ENCODE results near the gene MAP3K8. TPM values are rescaled to one million over a fixed set of nuclear protein-coding genes. Genes with fewer than 3 reads are reported as not detected.

Gene MAP3K8
- total and polyA plus RNA-seq, 4 donors, result 4.2 to 9.6 (median 8.6) TPM

DNA sequence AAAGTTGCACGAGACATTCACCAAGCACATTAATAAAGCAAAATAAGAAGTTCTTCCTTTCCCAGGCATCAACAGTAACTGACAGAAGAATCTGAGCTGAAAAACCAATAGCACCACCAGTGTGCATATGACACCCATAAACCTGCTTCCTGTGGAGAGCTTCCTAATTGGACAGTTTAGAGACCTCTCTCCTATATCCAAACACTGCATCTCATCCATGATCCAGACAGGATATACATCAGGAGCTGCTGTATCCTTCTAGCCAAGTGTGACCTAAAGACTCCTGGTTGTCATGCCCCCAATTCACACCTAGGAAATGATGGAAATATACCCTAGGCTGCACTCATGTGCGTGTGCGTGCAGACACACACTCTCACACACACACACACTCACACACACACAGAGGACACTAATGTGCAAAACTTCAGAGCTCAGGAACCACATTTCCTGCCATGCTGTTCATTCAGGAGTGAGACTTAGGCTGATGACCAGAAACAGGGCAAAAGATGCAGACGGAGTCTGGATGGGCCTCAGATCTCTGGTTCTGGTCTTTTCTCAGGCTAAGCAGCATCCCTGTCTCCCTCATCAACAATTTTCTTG is 58.0 kb downstream of the MAP3K8 start:
- H3K9me3 ChIP-seq (ENCODE audit: control insufficient read depth, insufficient read depth, low read length), result no peaks in the 10 kb centered on the region
- H3K27me3 ChIP-seq (ENCODE audit: control insufficient read depth, insufficient read depth, low read length), result no peaks in the 10 kb centered on the region
- H3K36me3 ChIP-seq (ENCODE audit: control insufficient read depth, insufficient read depth, low read length), result no peaks in the 10 kb centered on the region
- H3K4me3 ChIP-seq (ENCODE audit: low read depth, low read length), result no peak overlapping the region
- 94% methylated on average over 4 of the region's 4 CpGs for WGBS (ENCODE audit: insufficient coverage)
- peaks cover 7% of the 10 kb centered on the region for H3K4me1 ChIP-seq (ENCODE audit: control insufficient read depth, insufficient read depth, low read length)
- no peak overlapping the region for H3K27ac ChIP-seq (ENCODE audit: low read depth, low read length)
- DNase-seq (ENCODE audit: low read depth in 4 of 6, low spot score in 6 of 6), result no peak

DNA sequence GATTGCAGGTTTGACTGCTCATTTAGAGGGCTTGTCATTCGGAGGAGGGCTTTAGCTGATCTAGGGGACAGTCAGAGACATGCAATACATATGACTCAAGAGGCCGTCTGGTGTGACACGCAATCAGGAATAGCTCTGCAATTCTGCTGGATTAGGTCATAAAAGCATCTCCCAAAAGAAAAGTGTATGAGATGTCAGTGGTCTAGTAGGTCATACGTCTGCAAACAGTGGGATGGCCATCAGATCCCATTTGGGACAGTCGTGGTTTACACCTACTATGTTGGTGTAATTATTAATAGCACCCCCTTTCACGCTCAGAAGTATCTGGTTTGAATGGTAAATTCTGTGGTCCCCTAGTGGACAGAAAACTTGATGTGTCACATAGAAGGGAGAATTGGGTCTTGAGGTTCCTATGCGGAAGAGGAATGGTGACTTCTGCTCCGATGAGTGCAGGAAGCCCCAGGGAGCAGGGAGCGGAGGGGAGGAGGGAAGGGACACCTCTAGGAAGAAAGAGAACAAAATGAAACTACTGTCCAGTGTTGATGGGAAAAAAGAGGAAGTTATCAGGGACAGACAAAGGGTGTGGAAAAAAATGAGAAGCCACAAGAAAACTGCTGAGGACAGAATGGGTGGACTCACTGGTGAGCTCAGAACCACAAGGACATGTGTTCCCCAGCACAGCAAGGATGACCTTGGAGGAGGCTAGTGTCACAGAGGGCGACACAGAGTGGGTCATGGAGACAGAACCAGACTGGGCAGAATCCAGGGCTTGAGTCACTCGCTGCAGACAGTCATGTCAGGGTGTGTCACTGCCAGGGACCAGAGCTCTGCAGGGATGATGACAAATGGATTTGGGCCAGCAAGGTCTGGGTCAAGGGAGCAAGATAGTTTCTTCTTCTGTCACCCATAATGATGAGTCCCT is 59.9 kb downstream of the MAP3K8 start:
- Histone ChIP-seq H3K36me3 (ENCODE audit: control insufficient read depth, insufficient read depth, low read length) (no peaks in the 10 kb centered on the region), H3K27ac (ENCODE audit: low read depth, low read length) (no peak overlapping the region), H3K4me3 (ENCODE audit: low read depth, low read length) (no peak overlapping the region), H3K9me3 (ENCODE audit: control insufficient read depth, insufficient read depth, low read length) (no peaks in the 10 kb centered on the region), H3K4me1 (ENCODE audit: control insufficient read depth, insufficient read depth, low read length) (peaks cover 7% of the 10 kb centered on the region), H3K27me3 (ENCODE audit: control insufficient read depth, insufficient read depth, low read length) (no peaks in the 10 kb centered on the region)
- WGBS (ENCODE audit: insufficient coverage), result 95% methylated on average over 8 of the region's 11 CpGs
- DNase-seq (ENCODE audit: low read depth in 4 of 6, low spot score in 6 of 6), result peak in 1 of 6 donors; percentile 8

DNA sequence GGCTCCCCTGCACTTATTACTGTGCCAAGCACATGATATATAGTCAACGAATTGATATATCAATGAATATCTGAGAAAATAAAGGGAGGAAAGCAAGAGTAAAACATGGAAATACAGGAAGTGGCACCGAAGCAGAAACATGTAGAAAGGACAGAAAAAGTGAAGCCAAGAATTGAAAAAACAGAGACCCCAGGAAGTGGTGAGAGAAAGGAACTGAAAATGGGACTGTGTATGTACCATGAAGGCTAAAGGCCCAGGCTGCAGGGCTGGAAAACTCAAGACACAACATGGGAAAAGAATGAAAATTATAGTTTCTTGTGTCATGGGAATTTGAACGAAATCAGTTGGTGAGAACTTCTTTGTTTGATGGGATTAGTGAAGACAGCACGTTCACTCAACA is 60.6 kb downstream of the MAP3K8 start:
- Histone ChIP-seq H3K4me1 (ENCODE audit: control insufficient read depth, insufficient read depth, low read length) (peaks cover 4% of the 10 kb centered on the region), H3K36me3 (ENCODE audit: control insufficient read depth, insufficient read depth, low read length) (no peaks in the 10 kb centered on the region), H3K27ac (ENCODE audit: low read depth, low read length) (no peak overlapping the region), H3K9me3 (ENCODE audit: control insufficient read depth, insufficient read depth, low read length) (no peaks in the 10 kb centered on the region), H3K4me3 (ENCODE audit: low read depth, low read length) (no peak overlapping the region), H3K27me3 (ENCODE audit: control insufficient read depth, insufficient read depth, low read length) (no peaks in the 10 kb centered on the region)
- 89% methylated on average over 4 of the region's 4 CpGs for WGBS (ENCODE audit: insufficient coverage)
- DNase-seq (ENCODE audit: low read depth in 4 of 6, low spot score in 6 of 6), result no peak

DNA sequence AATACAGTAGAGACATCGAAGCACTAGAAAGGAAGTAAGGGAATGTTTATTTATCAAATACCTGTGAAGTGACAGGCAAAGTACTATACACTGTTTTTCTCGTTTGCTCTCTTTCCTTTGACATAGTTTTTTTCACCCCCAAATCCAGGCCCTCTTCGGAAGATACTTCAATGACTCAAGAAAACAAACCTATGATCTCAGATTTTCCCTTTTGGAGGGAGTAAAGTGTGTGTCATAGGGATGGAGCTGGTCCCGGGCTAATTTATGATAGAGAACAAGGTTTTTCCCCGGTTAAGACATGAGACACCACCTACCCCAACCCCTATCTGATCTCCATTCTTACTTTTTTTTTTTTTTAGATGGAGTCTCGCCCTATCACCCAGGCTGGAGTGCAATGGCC is 61.7 kb downstream of the MAP3K8 start:
- Histone ChIP-seq H3K27me3 (ENCODE audit: control insufficient read depth, insufficient read depth, low read length) (no peaks in the 10 kb centered on the region), H3K27ac (ENCODE audit: low read depth, low read length) (no peak overlapping the region), H3K4me3 (ENCODE audit: low read depth, low read length) (no peak overlapping the region), H3K4me1 (ENCODE audit: control insufficient read depth, insufficient read depth, low read length) (no peaks in the 10 kb centered on the region), H3K36me3 (ENCODE audit: control insufficient read depth, insufficient read depth, low read length) (no peaks in the 10 kb centered on the region), H3K9me3 (ENCODE audit: control insufficient read depth, insufficient read depth, low read length) (no peaks in the 10 kb centered on the region)
- WGBS (ENCODE audit: insufficient coverage), result no CpG with 5 or more reads among the region's 6 CpGs
- DNase-seq (ENCODE audit: low read depth in 4 of 6, low spot score in 6 of 6), result no peak

DNA sequence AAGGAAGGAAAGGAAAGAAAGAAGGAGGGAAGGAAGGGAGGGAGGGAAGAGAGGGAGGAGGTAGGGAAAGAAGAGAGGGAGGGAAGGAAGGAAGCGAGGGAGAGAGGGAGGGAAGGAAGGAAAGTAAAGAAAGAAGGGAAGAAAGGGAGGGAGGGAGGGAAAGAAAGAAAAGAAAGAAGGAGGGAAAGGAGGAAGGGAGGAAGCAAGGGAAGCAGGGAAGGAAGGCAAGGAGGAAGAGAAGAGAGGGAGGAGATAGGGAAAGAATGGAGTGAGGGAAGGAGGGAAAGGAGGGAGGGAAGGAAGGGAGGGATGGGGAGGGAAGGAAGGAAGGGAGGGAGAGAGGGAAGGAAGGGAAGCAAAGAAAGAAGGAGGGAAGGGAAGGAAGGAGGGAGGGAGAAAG is 65.8 kb downstream of the MAP3K8 start:
- no peak overlapping the region for H3K4me3 ChIP-seq (ENCODE audit: low read depth, low read length)
- 89% methylated on average over 1 of the region's 1 CpG for WGBS (ENCODE audit: insufficient coverage)
- H3K9me3 ChIP-seq (ENCODE audit: control insufficient read depth, insufficient read depth, low read length), result no peaks in the 10 kb centered on the region
- no peaks in the 10 kb centered on the region for H3K27me3 ChIP-seq (ENCODE audit: control insufficient read depth, insufficient read depth, low read length)
- no peaks in the 10 kb centered on the region for H3K4me1 ChIP-seq (ENCODE audit: control insufficient read depth, insufficient read depth, low read length)
- DNase-seq (ENCODE audit: low read depth in 4 of 6, low spot score in 6 of 6), result no peak
- H3K36me3 ChIP-seq (ENCODE audit: control insufficient read depth, insufficient read depth, low read length), result no peaks in the 10 kb centered on the region
- H3K27ac ChIP-seq (ENCODE audit: low read depth, low read length), result no peak overlapping the region

DNA sequence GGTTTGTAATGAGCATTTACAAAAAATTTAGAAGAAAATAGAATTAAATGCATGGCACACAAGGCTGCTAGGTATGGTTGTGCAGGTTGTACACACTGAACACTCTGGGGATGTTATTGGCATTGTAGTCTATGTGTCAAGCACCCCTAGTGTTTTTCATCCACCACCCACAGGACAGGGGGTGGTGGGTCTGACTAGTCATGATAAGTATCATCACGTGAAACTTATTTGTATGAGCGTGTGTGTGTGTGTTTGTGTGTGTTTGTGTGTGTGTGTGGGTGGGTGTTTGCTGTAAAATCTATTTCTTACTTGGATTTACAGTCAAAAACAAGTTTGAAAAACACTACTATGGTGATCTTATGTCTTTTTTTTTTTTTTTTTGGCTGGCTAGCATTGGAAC is 66.5 kb downstream of the MAP3K8 start:
- no peak for DNase-seq (ENCODE audit: low read depth in 4 of 6, low spot score in 6 of 6)
- Histone ChIP-seq H3K27me3 (ENCODE audit: control insufficient read depth, insufficient read depth, low read length) (no peaks in the 10 kb centered on the region), H3K4me3 (ENCODE audit: low read depth, low read length) (no peak overlapping the region), H3K4me1 (ENCODE audit: control insufficient read depth, insufficient read depth, low read length) (no peaks in the 10 kb centered on the region), H3K36me3 (ENCODE audit: control insufficient read depth, insufficient read depth, low read length) (no peaks in the 10 kb centered on the region), H3K27ac (ENCODE audit: low read depth, low read length) (no peak overlapping the region), H3K9me3 (ENCODE audit: control insufficient read depth, insufficient read depth, low read length) (no peaks in the 10 kb centered on the region)
- WGBS (ENCODE audit: insufficient coverage), result no CpG with 5 or more reads among the region's 2 CpGs

GRCh38 chr10:30500963-30501504 is 67.0 kb downstream of the MAP3K8 start:
- Histone ChIP-seq H3K36me3 (ENCODE audit: control insufficient read depth, insufficient read depth, low read length) (no peaks in the 10 kb centered on the region), H3K9me3 (ENCODE audit: control insufficient read depth, insufficient read depth, low read length) (no peaks in the 10 kb centered on the region), H3K27ac (ENCODE audit: low read depth, low read length) (no peak overlapping the region), H3K4me1 (ENCODE audit: control insufficient read depth, insufficient read depth, low read length) (no peaks in the 10 kb centered on the region), H3K4me3 (ENCODE audit: low read depth, low read length) (no peak overlapping the region), H3K27me3 (ENCODE audit: control insufficient read depth, insufficient read depth, low read length) (no peaks in the 10 kb centered on the region)
- DNase-seq (ENCODE audit: low read depth in 4 of 6, low spot score in 6 of 6), result no peak
- 85% methylated on average over 2 of the region's 3 CpGs for WGBS (ENCODE audit: insufficient coverage)

- H3K9me3 ChIP-seq (ENCODE audit: control insufficient read depth, insufficient read depth, low read length), result no peaks in the 10 kb centered on the region
- H3K27me3 ChIP-seq (ENCODE audit: control insufficient read depth, insufficient read depth, low read length), result no peaks in the 10 kb centered on the region
- 71% methylated on average over 6 of the region's 11 CpGs for WGBS (ENCODE audit: insufficient coverage)
Measured at GRCh38 chr10:30502266-30503060, 68.5 kb downstream of the MAP3K8 start.

GRCh38 chr10:30503700-30504266 is 69.8 kb downstream of the MAP3K8 start:
- DNase-seq (ENCODE audit: low read depth in 4 of 6, low spot score in 6 of 6), result no peak
- H3K4me1 ChIP-seq (ENCODE audit: control insufficient read depth, insufficient read depth, low read length), result no peaks in the 10 kb centered on the region
- no peaks in the 10 kb centered on the region for H3K36me3 ChIP-seq (ENCODE audit: control insufficient read depth, insufficient read depth, low read length)
- H3K9me3 ChIP-seq (ENCODE audit: control insufficient read depth, insufficient read depth, low read length), result no peaks in the 10 kb centered on the region
- WGBS (ENCODE audit: insufficient coverage), result 89% methylated on average over 9 of the region's 10 CpGs
- H3K27me3 ChIP-seq (ENCODE audit: control insufficient read depth, insufficient read depth, low read length), result no peaks in the 10 kb centered on the region
- no peak overlapping the region for H3K27ac ChIP-seq (ENCODE audit: low read depth, low read length)
- H3K4me3 ChIP-seq (ENCODE audit: low read depth, low read length), result no peak overlapping the region

More at GRCh38 chr10:30502266-30503060, 68.5 kb downstream of the MAP3K8 start:
- H3K4me1 ChIP-seq (ENCODE audit: control insufficient read depth, insufficient read depth, low read length), result no peaks in the 10 kb centered on the region
- H3K4me3 ChIP-seq (ENCODE audit: low read depth, low read length), result no peak overlapping the region
- no peak overlapping the region for H3K27ac ChIP-seq (ENCODE audit: low read depth, low read length)
- DNase-seq (ENCODE audit: low read depth in 4 of 6, low spot score in 6 of 6), result no peak
- no peaks in the 10 kb centered on the region for H3K36me3 ChIP-seq (ENCODE audit: control insufficient read depth, insufficient read depth, low read length)
